HCT116 (cell line): ENCODE data around the gene PACRG. TPM values are rescaled to one million over a fixed set of nuclear protein-coding genes. Genes with fewer than 3 reads are reported as not detected.

Experiments
- ATAC-seq: fragments of 200-7000 bp; cut with Tn5 transposase; 2 replicates; pipeline ENCODE4 v1.9.1; 2020; ENCODE audit warnings: mild to moderate bottlenecking, moderate library complexity
- BruUV-seq: library from RNA; stranded (reverse); fragments of 400-500 nt; replicated peaks from 2 replicates; lab custom pipeline; 2021; lab: Mats Ljungman, UMichigan
- CTCF ChIA-PET: fragments of 300-600 bp; sonication (Branson Sonifier 250); formaldehyde crosslinking; loops from one replicate; lab custom pipeline; 2021; ENCODE audit warnings: antibody characterized with exemption; lab: Charles Lee
- POLR2A ChIA-PET: fragments of 300-600, 350-600 bp; sonication (Branson Sonifier 250); formaldehyde crosslinking; loops from one replicate; lab custom pipeline; 2021; ENCODE audit warnings: antibody characterized with exemption; lab: Charles Lee
- RAD21 ChIA-PET, 2 experiments: fragments of 300-600 bp; sonication (Branson Sonifier 250); formaldehyde crosslinking; loops; one replicate each; lab custom pipeline; 2023; ENCODE audit warnings: low total read pairs in 2 of 2; ENCODE audit not compliant: uncharacterized antibody in 2 of 2, unreplicated experiment in 2 of 2, low non-redundant PET in 1 of 2; lab: Charles Lee
- DNase-seq: peaks from one replicate; pipeline ENCODE4 v3.0.0-alpha.2; 2010; ENCODE audit warnings: low read depth, low spot score
- H2AFZ ChIP-seq: fragments of 200-600 bp; shearing (Covaris generic), sonication (generic); 2 replicates; pipeline ENCODE4 v1.6.1; 2017; ENCODE audit warnings: low read depth, mixed run types, mixed read lengths, antibody characterized with exemption, low read length; ENCODE audit not compliant: poor library complexity, severe bottlenecking
- H3K27ac ChIP-seq: 2 replicates; pipeline ENCODE4 v1.5.1; 2012; ENCODE audit warnings: low read depth, low read length
- H3K27me3 ChIP-seq: fragments of 200-600 bp; sonication (generic); 2 replicates; pipeline ENCODE4 v1.6.1; 2016; ENCODE audit warnings: mixed run types, low read length, mixed read lengths; ENCODE audit not compliant: insufficient read depth
- H3K36me3 ChIP-seq, 2 experiments: fragments of 200-500 bp in 1 of 2; fragments of 200-600 bp in 1 of 2; sonication (Bioruptor generic) in 1 of 2; sonication (generic) in 1 of 2; 2 replicates each; pipeline versions ENCODE4 v1.5.1 to v1.6.1; 2014 to 2016; ENCODE audit warnings: low read length in 2 of 2, inconsistent platforms in 1 of 2, mixed read lengths in 1 of 2, mixed run types in 1 of 2; ENCODE audit not compliant: insufficient read depth in 2 of 2, control insufficient read depth in 1 of 2
- H3K4me1 ChIP-seq, 2 experiments: fragments of 200-600 bp in 1 of 2; sonication (generic) in 1 of 2; 2 replicates each; pipeline versions ENCODE4 v1.5.1 to v1.6.1; 2012 to 2017; ENCODE audit warnings: low read length in 2 of 2, inconsistent platforms in 1 of 2, mild to moderate bottlenecking in 1 of 2, mixed read lengths in 1 of 2, mixed run types in 1 of 2, moderate library complexity in 1 of 2; ENCODE audit not compliant: insufficient read depth in 2 of 2, control insufficient read depth in 1 of 2
- H3K4me2 ChIP-seq: fragments of 200-600 bp; sonication (generic); 2 replicates; pipeline ENCODE4 v1.6.1; 2017; ENCODE audit warnings: mixed run types, low read length, mixed read lengths
- H3K4me3 ChIP-seq, 2 experiments: fragments of 200-600 bp in 1 of 2; sonication (generic) in 1 of 2; replicated peaks in 1 of 2; 2 replicates each; pipeline ENCODE4 v1.5.1; 2011 to 2016; ENCODE audit warnings: low read length in 2 of 2, control low read depth in 1 of 2, low read depth in 1 of 2, mild to moderate bottlenecking in 1 of 2, mixed read lengths in 1 of 2, mixed run types in 1 of 2
- H3K79me2 ChIP-seq: fragments of 200-600 bp; sonication (generic); 2 replicates; pipeline ENCODE4 v1.6.1; 2017; ENCODE audit warnings: mild to moderate bottlenecking, mixed run types, low read length, moderate library complexity, mixed read lengths; ENCODE audit not compliant: insufficient read depth
- H3K9ac ChIP-seq: fragments of 200-600 bp; sonication (generic); 2 replicates; pipeline ENCODE4 v1.6.1; 2016; ENCODE audit warnings: low read length, mixed read lengths
- H3K9me2 ChIP-seq: fragments of 200-600 bp; sonication (generic), shearing (Covaris generic); 2 replicates; pipeline ENCODE4 v1.6.1; 2017; ENCODE audit warnings: mixed run types, mild to moderate bottlenecking, moderate library complexity; ENCODE audit not compliant: insufficient read depth
- H3K9me3 ChIP-seq, 2 experiments: fragments of 200-500 bp in 1 of 2; fragments of 200-600 bp in 1 of 2; sonication (Bioruptor generic) in 1 of 2; sonication (generic) in 1 of 2; 2 replicates each; pipeline ENCODE4 v1.6.1; 2014 to 2017; ENCODE audit warnings: low read length in 2 of 2, mixed read lengths in 2 of 2, inconsistent platforms in 1 of 2, low read depth in 1 of 2, mild to moderate bottlenecking in 1 of 2, mixed run types in 1 of 2, moderate library complexity in 1 of 2; ENCODE audit not compliant: control insufficient read depth in 1 of 2, insufficient read depth in 1 of 2
- H4K20me1 ChIP-seq: fragments of 200-600 bp; sonication (generic), shearing (Covaris generic); 2 replicates; pipeline ENCODE4 v1.6.1; 2017; ENCODE audit warnings: mixed run types, mild to moderate bottlenecking, moderate library complexity; ENCODE audit not compliant: insufficient read depth
- CBX3 ChIP-seq: IDR thresholded peaks from 2 replicates; pipeline ENCODE4 v1.6.1; 2012; ENCODE audit warnings: low read depth
- CEBPB ChIP-seq: IDR thresholded peaks from 2 replicates; pipeline ENCODE4 v1.6.1; 2012; ENCODE audit warnings: low read depth
- JUND ChIP-seq: IDR thresholded peaks from 2 replicates; pipeline ENCODE4 v1.6.1; 2012
- MAX ChIP-seq: IDR thresholded peaks from 2 replicates; pipeline ENCODE4 v1.6.1; 2012
- POLR2A ChIP-seq: IDR thresholded peaks from 2 replicates; pipeline ENCODE4 v1.7.0; 2011; ENCODE audit warnings: borderline replicate concordance; ENCODE audit not compliant: insufficient read depth, insufficient read length; ENCODE audit errors: extremely low read depth
- REST ChIP-seq: IDR thresholded peaks from 2 replicates; pipeline ENCODE4 v1.6.1; 2012; ENCODE audit warnings: low read depth
- SIN3A ChIP-seq: IDR thresholded peaks from 2 replicates; pipeline ENCODE4 v1.6.1; 2012; ENCODE audit warnings: low read depth
- SRF ChIP-seq: IDR thresholded peaks from 2 replicates; pipeline ENCODE4 v1.6.1; 2012; ENCODE audit warnings: low read depth
- YY1 ChIP-seq: IDR thresholded peaks from 2 replicates; pipeline ENCODE4 v1.6.1; 2011; ENCODE audit warnings: low read length, low read depth, moderate library complexity, mild to moderate bottlenecking; ENCODE audit not compliant: insufficient replicate concordance; ENCODE audit errors: extremely low read depth
- intact Hi-C: fragments of 100-400 bp; cut with micrococcal nuclease; formaldehyde crosslinking; loops from 2 replicates; pipeline ENCODE4 v1.10.0; 2022
- total RNA-seq: library from RNA; stranded (reverse); gene quantifications from one replicate; pipeline ENCODE4 v1.2.1, GENCODE V29; 2021; ENCODE audit not compliant: unreplicated experiment

PACRG gene
- total RNA-seq, 1 experiment from 2014 or later, result 0.71 TPM

GRCh38 chr6:163038317-163038716, 310.5 kb downstream of the PACRG start (continued):
- no peak for TF ChIP-seq CEBPB
- no peak for TF ChIP-seq POLR2A
- no peak for TF ChIP-seq SIN3A
- no peak for TF ChIP-seq SRF
- no peak for TF ChIP-seq CBX3

GRCh38 chr6:163048345-163048744, 320.6 kb downstream of the PACRG start:
- no peaks in the 10 kb centered on the region for H3K79me2 ChIP-seq
- H3K9ac ChIP-seq, result no peak overlapping the region
- no peaks in the 10 kb centered on the region for H4K20me1 ChIP-seq
- TF ChIP-seq YY1 (no peak), MAX (no peak), SIN3A (no peak), POLR2A (no peak), SRF (no peak), JUND (no peak), REST (no peak)
- H2AFZ ChIP-seq, result no peak overlapping the region
- no peaks in the 10 kb centered on the region for H3K27me3 ChIP-seq
- RAD21 ChIA-PET, result no interaction called here
- no peaks in the 10 kb centered on the region for H3K4me1 ChIP-seq
- POLR2A ChIA-PET, result no interaction called here
- no peaks in the 10 kb centered on the region for H3K36me3 ChIP-seq
- DNase-seq, result no peak
- no peak overlapping the region for H3K4me3 ChIP-seq
- CTCF ChIA-PET, result no interaction called here
- no peak overlapping the region for H3K4me2 ChIP-seq
- no peaks in the 10 kb centered on the region for H3K9me2 ChIP-seq
- no TSS peak for BruUV-seq
- no peak overlapping the region for H3K27ac ChIP-seq
- no peak for ATAC-seq
- peaks cover 3 to 5% of the 10 kb centered on the region in 2 experiments; a peak in 2 of 4 replicates for H3K9me3 ChIP-seq
- intact Hi-C loops, result no loop called here
